Calu3 (cell line): Measurements from ENCODE around the gene FLT3. TPM values are rescaled to one million over a fixed set of nuclear protein-coding genes. Genes with fewer than 3 reads are reported as not detected.

Experiments
- BruUV-seq: library from RNA; stranded (reverse); fragments of 400-500 nt; replicated peaks from 2 replicates; lab custom pipeline; 2021; lab: Mats Ljungman, UMichigan
- CTCF ChIA-PET: fragments of 300-600 bp; sonication (Branson Sonifier 250); formaldehyde crosslinking; loops from one replicate; lab custom pipeline; 2022; ENCODE audit warnings: antibody characterized with exemption; lab: Charles Lee
- DNase-seq: peaks from one replicate; pipeline ENCODE4 v3.0.0; 2022
- H3K27ac Mint-ChIP-seq: one replicate; pipeline ENCODE4 v1.8.0; 2022; ENCODE audit warnings: mixed read lengths; ENCODE audit not compliant: unreplicated experiment
- H3K27me3 Mint-ChIP-seq: one replicate; pipeline ENCODE4 v1.8.0; 2022; ENCODE audit warnings: mixed read lengths; ENCODE audit not compliant: unreplicated experiment
- H3K36me3 Mint-ChIP-seq: one replicate; pipeline ENCODE4 v1.8.0; 2022; ENCODE audit warnings: mild to moderate bottlenecking, moderate library complexity, mixed read lengths; ENCODE audit not compliant: insufficient read depth, unreplicated experiment
- H3K4me1 Mint-ChIP-seq: one replicate; pipeline ENCODE4 v1.8.0; 2022; ENCODE audit warnings: mild to moderate bottlenecking, low read depth, mixed read lengths; ENCODE audit not compliant: unreplicated experiment
- H3K4me3 Mint-ChIP-seq: one replicate; pipeline ENCODE4 v1.8.0; 2022; ENCODE audit warnings: mild to moderate bottlenecking, low read depth, moderate library complexity, mixed read lengths; ENCODE audit not compliant: unreplicated experiment
- H3K9me3 Mint-ChIP-seq: one replicate; pipeline ENCODE4 v1.8.0; 2022; ENCODE audit warnings: low read depth, mixed read lengths; ENCODE audit not compliant: unreplicated experiment
- intact Hi-C: fragments of 100-400 bp; cut with micrococcal nuclease; formaldehyde crosslinking; loops from one replicate; pipeline ENCODE4 v1.10.0; 2022; ENCODE audit not compliant: unreplicated experiment
- total RNA-seq: library from RNA; stranded (reverse); gene quantifications from 2 replicates; pipeline ENCODE4 v1.2.3, GENCODE V29; 2022
- TF ChIP-seq, protein P1 (sequence below): fragments of 200-600 bp; IDR thresholded peaks from one replicate; pipeline ENCODE4 v1.8.0; 2022; ENCODE audit warnings: antibody characterized with exemption; ENCODE audit not compliant: unreplicated experiment

The FLT3 gene
- total RNA-seq, 1 experiment from 2014 or later = not detected

DNA sequence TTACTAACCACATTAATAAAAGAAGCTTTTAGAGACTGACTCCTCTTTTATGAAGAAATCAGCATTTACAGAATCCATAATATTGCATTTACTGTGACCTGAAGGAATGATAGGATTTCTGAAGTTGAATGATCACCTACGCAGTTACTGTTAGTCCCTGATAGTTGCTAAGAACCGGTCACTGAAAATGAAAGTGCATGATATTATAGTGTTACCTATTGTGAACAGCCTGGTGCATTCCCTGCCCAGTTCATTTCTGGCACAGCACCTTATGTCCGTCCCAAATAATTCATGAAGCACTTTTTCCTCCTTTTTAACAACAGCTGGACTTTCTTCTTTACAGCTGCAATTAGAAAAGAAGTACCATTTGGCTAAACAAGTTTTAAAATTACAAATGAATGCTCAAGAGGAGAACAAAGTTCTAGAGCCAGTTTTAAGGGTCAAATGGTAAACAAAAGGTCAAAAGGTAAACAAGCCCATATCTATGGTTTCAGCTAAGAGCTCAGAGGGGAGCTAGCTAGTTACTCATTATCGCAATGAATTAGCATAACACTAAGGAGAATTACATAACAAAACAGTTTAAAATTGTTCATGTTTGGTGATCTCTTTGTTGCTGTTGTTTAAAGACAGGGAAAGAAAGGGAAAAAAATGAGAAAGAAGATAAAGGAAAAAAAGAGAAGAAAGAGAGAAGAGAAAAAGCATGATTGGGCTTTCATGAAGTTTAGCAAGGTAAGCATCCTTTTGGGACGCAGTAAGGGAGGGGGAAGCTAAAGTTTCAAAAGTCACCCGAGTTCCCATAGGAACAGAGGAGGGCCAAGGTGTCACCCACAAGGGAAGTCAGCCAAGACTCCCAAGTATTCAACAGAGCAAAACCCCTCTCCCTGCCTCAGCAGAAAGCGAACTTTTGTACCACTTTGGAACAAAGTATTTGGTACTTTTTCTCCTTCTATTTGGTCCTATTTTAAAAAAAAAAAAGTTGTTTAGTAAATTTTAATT is 50.2 kb downstream of the FLT3 start:
- H3K4me3 Mint-ChIP-seq = no peak overlapping the region
- no peak for DNase-seq
- intact Hi-C loops = loop anchor here (10.0 kb wide), 1 partner anchor 745 kb away; no protein-coding TSS in a partner anchor
- BruUV-seq = no TSS peak
- no peak overlapping the region for H3K27ac Mint-ChIP-seq
- no peaks in the 10 kb centered on the region for H3K27me3 Mint-ChIP-seq
- peaks cover 9% of the 10 kb centered on the region for H3K4me1 Mint-ChIP-seq
- no peaks in the 10 kb centered on the region for H3K9me3 Mint-ChIP-seq
- no peaks in the 10 kb centered on the region for H3K36me3 Mint-ChIP-seq
- TF ChIP-seq, protein P1, sequence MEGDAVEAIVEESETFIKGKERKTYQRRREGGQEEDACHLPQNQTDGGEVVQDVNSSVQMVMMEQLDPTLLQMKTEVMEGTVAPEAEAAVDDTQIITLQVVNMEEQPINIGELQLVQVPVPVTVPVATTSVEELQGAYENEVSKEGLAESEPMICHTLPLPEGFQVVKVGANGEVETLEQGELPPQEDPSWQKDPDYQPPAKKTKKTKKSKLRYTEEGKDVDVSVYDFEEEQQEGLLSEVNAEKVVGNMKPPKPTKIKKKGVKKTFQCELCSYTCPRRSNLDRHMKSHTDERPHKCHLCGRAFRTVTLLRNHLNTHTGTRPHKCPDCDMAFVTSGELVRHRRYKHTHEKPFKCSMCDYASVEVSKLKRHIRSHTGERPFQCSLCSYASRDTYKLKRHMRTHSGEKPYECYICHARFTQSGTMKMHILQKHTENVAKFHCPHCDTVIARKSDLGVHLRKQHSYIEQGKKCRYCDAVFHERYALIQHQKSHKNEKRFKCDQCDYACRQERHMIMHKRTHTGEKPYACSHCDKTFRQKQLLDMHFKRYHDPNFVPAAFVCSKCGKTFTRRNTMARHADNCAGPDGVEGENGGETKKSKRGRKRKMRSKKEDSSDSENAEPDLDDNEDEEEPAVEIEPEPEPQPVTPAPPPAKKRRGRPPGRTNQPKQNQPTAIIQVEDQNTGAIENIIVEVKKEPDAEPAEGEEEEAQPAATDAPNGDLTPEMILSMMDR = no peak
- CTCF ChIA-PET = interaction anchor here (0.7 kb wide), 1 partner anchor 1492 kb away, joined by 3 read pairs; no protein-coding TSS in a partner anchor

DNA sequence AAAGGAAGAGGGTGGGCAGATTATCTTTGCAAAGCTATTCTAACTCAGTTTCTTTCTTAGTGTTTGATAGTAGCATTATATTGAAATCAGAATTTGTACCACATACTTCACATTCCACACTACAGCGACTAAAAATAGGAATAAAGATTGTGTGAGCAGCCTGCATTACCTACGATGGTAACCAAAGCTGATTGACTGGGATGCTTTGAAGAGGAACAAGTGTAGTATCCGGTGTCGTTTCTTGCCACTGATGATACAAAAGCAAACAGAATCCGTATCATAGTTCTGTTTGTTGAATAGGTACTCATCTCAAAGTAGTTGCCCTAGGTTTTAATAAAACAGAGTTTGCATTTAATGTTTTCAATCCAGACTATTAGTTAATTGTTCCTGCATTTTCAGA is 51.2 kb downstream of the FLT3 start:
- intact Hi-C loops = no loop called here
- H3K4me1 Mint-ChIP-seq = peaks cover 9% of the 10 kb centered on the region
- no peak overlapping the region for H3K27ac Mint-ChIP-seq
- TF ChIP-seq, protein P1 = no peak
- no TSS peak for BruUV-seq
- H3K36me3 Mint-ChIP-seq = no peaks in the 10 kb centered on the region
- DNase-seq = no peak
- no peak overlapping the region for H3K4me3 Mint-ChIP-seq
- H3K27me3 Mint-ChIP-seq = no peaks in the 10 kb centered on the region
- CTCF ChIA-PET = no interaction called here
- no peaks in the 10 kb centered on the region for H3K9me3 Mint-ChIP-seq

DNA sequence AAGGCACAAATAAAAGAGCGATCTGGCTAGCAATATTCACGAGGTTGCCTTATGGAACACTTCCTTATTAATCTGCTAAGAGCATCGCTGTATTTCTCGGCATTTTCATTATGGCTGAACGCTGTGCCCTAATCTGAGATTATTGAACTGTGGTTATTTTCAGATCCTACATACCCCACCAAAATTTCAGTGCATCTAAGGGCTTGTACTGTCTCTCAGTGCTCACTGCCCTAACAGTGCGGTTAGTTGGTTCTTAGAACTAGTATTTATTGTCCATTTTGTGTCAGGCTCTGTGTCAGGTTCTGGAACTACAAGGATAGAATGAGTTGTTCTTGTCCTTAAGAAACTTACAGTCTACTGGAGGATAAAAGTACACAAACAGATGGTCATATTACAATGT is 51.6 kb downstream of the FLT3 start:
- CTCF ChIA-PET = no interaction called here
- DNase-seq = no peak
- H3K4me3 Mint-ChIP-seq = no peak overlapping the region
- no peaks in the 10 kb centered on the region for H3K9me3 Mint-ChIP-seq
- H3K27ac Mint-ChIP-seq = no peak overlapping the region
- TF ChIP-seq, protein P1 = no peak
- peaks cover 9% of the 10 kb centered on the region for H3K4me1 Mint-ChIP-seq
- intact Hi-C loops = no loop called here
- no TSS peak for BruUV-seq
- no peaks in the 10 kb centered on the region for H3K36me3 Mint-ChIP-seq
- H3K27me3 Mint-ChIP-seq = no peaks in the 10 kb centered on the region

DNA sequence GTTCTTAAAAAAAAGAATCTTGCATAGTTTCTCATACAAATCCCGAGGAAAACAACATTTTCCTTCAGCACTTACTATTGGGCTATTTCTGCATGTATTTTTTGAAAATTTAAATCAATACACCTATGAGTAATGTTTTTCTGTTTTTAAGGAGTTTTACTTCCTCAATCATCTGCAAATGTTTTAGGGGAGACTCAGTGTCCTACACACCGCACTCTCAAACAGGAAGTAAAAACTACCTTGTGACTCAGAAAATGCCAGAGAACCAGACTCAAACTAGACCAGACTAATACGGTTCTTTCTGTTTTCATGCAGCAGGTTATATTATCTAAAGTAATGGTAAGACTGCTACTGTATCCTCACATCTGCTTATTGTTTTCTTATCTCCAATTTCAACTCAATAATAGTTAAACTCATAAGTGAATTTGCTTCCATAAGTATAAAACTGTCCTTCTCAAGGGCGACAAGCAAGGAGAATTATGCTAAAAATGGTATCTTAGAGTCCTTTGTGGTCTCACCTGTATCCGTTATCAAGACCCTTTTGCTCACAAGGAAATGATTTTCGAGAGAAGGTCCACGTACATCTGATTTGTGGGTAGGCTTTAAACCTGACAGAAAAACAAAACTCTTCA is 52.5 kb downstream of the FLT3 start:
- Mint-ChIP-seq H3K4me3 (no peak overlapping the region), H3K27me3 (no peaks in the 10 kb centered on the region), H3K27ac (no peak overlapping the region), H3K36me3 (no peaks in the 10 kb centered on the region), H3K9me3 (no peaks in the 10 kb centered on the region), H3K4me1 (peaks cover 9% of the 10 kb centered on the region)
- DNase-seq = no peak
- no TSS peak for BruUV-seq
- CTCF ChIA-PET = no interaction called here
- TF ChIP-seq, protein P1 = no peak
- intact Hi-C loops = no loop called here
